HepG2 (cell line): ENCODE results near the gene GGCT. TPM values are rescaled to one million over a fixed set of nuclear protein-coding genes. Genes with fewer than 3 reads are reported as not detected.

ENCODE experiments used
- ATAC-seq: fragments of 200-7000 bp; cut with Tn5 transposase; 3 replicates; pipeline ENCODE4 v1.9.1; 2020; ENCODE audit warnings: mild to moderate bottlenecking, moderate library complexity
- BruUV-seq: library from RNA; stranded (reverse); fragments of 400-500 nt; replicated peaks from 2 replicates; lab custom pipeline; 2021; lab: Mats Ljungman, UMichigan
- CTCF ChIA-PET: fragments of 300-600 bp; formaldehyde crosslinking; extraction: SDS; loops from one replicate; lab custom pipeline; 2021; ENCODE audit warnings: low total read pairs, inconsistent platforms, low intra/inter-chr PET ratio; lab: Yijun Ruan, JAX
- POLR2A ChIA-PET: fragments of 350-600 bp; sonication (Branson Sonifier 250); formaldehyde crosslinking; loops from one replicate; lab custom pipeline; 2020; ENCODE audit warnings: antibody characterized with exemption, inconsistent platforms; lab: Yijun Ruan, JAX
- DNase-seq: peaks from one replicate; pipeline ENCODE4 v3.0.0-alpha.2; 2015; ENCODE audit warnings: low spot score
- FAIRE-seq: peaks from 3 replicates; lab custom pipeline; 2011; peaks lifted over from hg19 to GRCh38; lab: Jason Lieb, UNC
- H2AFZ ChIP-seq: one replicate; pipeline ENCODE4 v1.6.1; 2011; ENCODE audit warnings: low read length, inconsistent platforms
- H3K27ac ChIP-seq: fragments of 300-600 bp; 3 replicates; pipeline ENCODE4 v1.8.0; 2011; ENCODE audit warnings: mixed run types, mild to moderate bottlenecking, mixed read lengths, low read length, inconsistent platforms; ENCODE audit not compliant: insufficient read depth; ENCODE audit errors: extremely low read length
- H3K27me3 ChIP-seq, 2 experiments: fragments of 200-600 bp in 1 of 2; 2 replicates in 1 of 2; 3 replicates in 1 of 2; pipeline versions ENCODE4 v1.6.0 to v1.8.0; 2011; ENCODE audit warnings: low read length in 2 of 2, mild to moderate bottlenecking in 2 of 2, moderate library complexity in 2 of 2, inconsistent platforms in 1 of 2; ENCODE audit not compliant: insufficient read depth in 2 of 2, control insufficient read depth in 1 of 2
- H3K36me3 ChIP-seq, 2 experiments: fragments of 200-600 bp in 1 of 2; replicated peaks in 1 of 2; 2 replicates in 1 of 2; 3 replicates in 1 of 2; pipeline versions ENCODE4 v1.5.1 to v1.8.0; 2011; ENCODE audit warnings: low read length in 2 of 2, inconsistent platforms in 1 of 2; ENCODE audit not compliant: insufficient read depth in 2 of 2, control insufficient read depth in 1 of 2
- H3K4me1 ChIP-seq: 2 replicates; pipeline ENCODE4 v1.5.1; 2012; ENCODE audit warnings: low read length, inconsistent platforms; ENCODE audit not compliant: insufficient read depth
- H3K4me2 ChIP-seq: 2 replicates; pipeline ENCODE4 v1.6.0; 2011; ENCODE audit warnings: low read depth, low read length, inconsistent platforms
- H3K4me3 ChIP-seq, 3 experiments: fragments of 200-600 bp in 1 of 3; sonication (generic), shearing (Covaris generic) in 1 of 3; replicated peaks in 1 of 3; 2 replicates each; pipeline ENCODE4 v1.5.1; 2011 to 2016; ENCODE audit warnings: low read length in 3 of 3, inconsistent platforms in 2 of 3, low read depth in 2 of 3, mild to moderate bottlenecking in 2 of 3, control low read depth in 1 of 3, mixed read lengths in 1 of 3; ENCODE audit not compliant: insufficient read depth in 1 of 3
- H3K79me2 ChIP-seq: one replicate; pipeline ENCODE4 v1.6.1; 2011; ENCODE audit warnings: low read length, inconsistent platforms; ENCODE audit not compliant: insufficient read depth
- H3K9ac ChIP-seq: 2 replicates; pipeline ENCODE4 v1.6.0; 2011; ENCODE audit warnings: mild to moderate bottlenecking, low read depth, low read length, inconsistent platforms; ENCODE audit not compliant: insufficient read depth
- H3K9me3 ChIP-seq: 2 replicates; pipeline ENCODE4 v1.5.1; 2012; ENCODE audit warnings: mild to moderate bottlenecking, low read length
- H4K20me1 ChIP-seq: 2 replicates; pipeline ENCODE4 v1.6.0; 2011; ENCODE audit warnings: inconsistent platforms, mild to moderate bottlenecking, low read length, moderate library complexity; ENCODE audit not compliant: insufficient read depth
- ESRRA ChIP-seq: sonication (generic); formaldehyde crosslinking; IDR thresholded peaks from 2 replicates; pipeline ENCODE4 v1.5.1; 2020; ENCODE audit warnings: mild to moderate bottlenecking, low read depth, missing genetic modification reagents
- FOXA3 ChIP-seq: IDR thresholded peaks from 2 replicates; pipeline ENCODE4 v1.6.1; 2016; ENCODE audit warnings: missing genetic modification reagents, missing compliant biosample characterization
- FOXK1 ChIP-seq: sonication (generic); formaldehyde crosslinking; IDR thresholded peaks from 2 replicates; pipeline ENCODE4 v1.4.0; 2020; ENCODE audit warnings: low read depth, missing genetic modification reagents, borderline replicate concordance
- MAFG ChIP-seq: sonication (generic); formaldehyde crosslinking; IDR thresholded peaks from 2 replicates; pipeline ENCODE4 v1.5.1; 2020; ENCODE audit warnings: mild to moderate bottlenecking, missing genetic modification reagents
- MZF1 ChIP-seq: sonication (generic); formaldehyde crosslinking; IDR thresholded peaks from 2 replicates; pipeline ENCODE4 v1.8.1; 2023; ENCODE audit warnings: mild to moderate bottlenecking, missing genetic modification reagents, borderline replicate concordance
- PHF5A ChIP-seq: IDR thresholded peaks from one replicate; pipeline ENCODE4 v1.6.1; 2018; ENCODE audit warnings: low read depth, missing genetic modification reagents; ENCODE audit not compliant: unreplicated experiment
- XRCC5 ChIP-seq: fragments of 200-400 bp; formaldehyde crosslinking; optimal IDR thresholded peaks from 2 replicates; pipeline ENCODE3; 2017; ENCODE audit warnings: mild to moderate bottlenecking, low read length
- ZBTB1 ChIP-seq: sonication (generic); formaldehyde crosslinking; IDR thresholded peaks from 2 replicates; pipeline ENCODE4 v1.4.0; 2020; ENCODE audit warnings: missing genetic modification reagents, borderline replicate concordance
- ZKSCAN8 ChIP-seq: IDR thresholded peaks from 2 replicates; pipeline ENCODE4 v1.6.1; 2016; ENCODE audit warnings: borderline replicate concordance, missing genetic modification reagents, missing compliant biosample characterization
- ZNF160 ChIP-seq: sonication (generic); formaldehyde crosslinking; IDR thresholded peaks from 2 replicates; pipeline ENCODE4 v1.8.0; 2022; ENCODE audit warnings: mild to moderate bottlenecking, inconsistent platforms, missing genetic modification reagents
- ZSCAN30 ChIP-seq: sonication (generic); formaldehyde crosslinking; IDR thresholded peaks from 2 replicates; pipeline ENCODE4 v1.5.0; 2020; ENCODE audit warnings: mild to moderate bottlenecking, missing genetic modification reagents
- WGBS: methylation state at CpG from one replicate; pipeline ENCODE4 v1.1.6; 2017; ENCODE audit warnings: low lambda C conversion rate; 5-methylcytosine and 5-hydroxymethylcytosine counted together
- in situ Hi-C: cut with HindIII; loops from 2 replicates; pipeline ENCODE4 v1.10.0; 2017; ENCODE audit warnings: low pct_unique_long_range_greater_than_20kb; ENCODE audit not compliant: extremely low pct_ligation_motif_present
- intact Hi-C: fragments of 100-400 bp; cut with micrococcal nuclease; formaldehyde crosslinking; loops from one replicate; pipeline ENCODE4 v1.10.0; 2022; ENCODE audit not compliant: unreplicated experiment
- polyA plus RNA-seq, 8 experiments: library from polyadenylated mRNA; depleted of rRNA in 3 of 8; stranded (reverse) in 7 of 8; unstranded in 1 of 8; fragments of >200 nt; fragmentation: Illumina TruSeq in 4 of 8; extraction: Trizol in 4 of 8; gene quantifications; 2 replicates each; pipeline versions ENCODE4 v1.2.1 to v1.2.3, GENCODE V29; 2011 to 2016; ENCODE audit warnings: low read depth in 4 of 8, missing spikeins in 1 of 8, mixed read lengths in 1 of 8; ENCODE audit not compliant: insufficient read depth in 1 of 8
- total RNA-seq, 5 experiments: library from RNA; depleted of rRNA; stranded (reverse); fragments of >200 nt; fragmentation: Illumina TruSeq; extraction: Trizol; gene quantifications; 2 replicates each; pipeline ENCODE4 v1.2.3, GENCODE V29; 2016; ENCODE audit warnings: low read depth in 1 of 5
- TF ChIP-seq, protein P1 (sequence below): sonication (generic); formaldehyde crosslinking; IDR thresholded peaks from 2 replicates; pipeline ENCODE4 v1.5.1; 2020; ENCODE audit warnings: mild to moderate bottlenecking, moderate library complexity, missing genetic modification reagents
- TF ChIP-seq, protein P2 (sequence below): sonication (generic); formaldehyde crosslinking; conservative IDR thresholded peaks from 2 replicates; pipeline ENCODE4 v1.4.0; 2020; ENCODE audit warnings: missing genetic modification reagents
- TF ChIP-seq, protein P3 (sequence below): sonication (generic); formaldehyde crosslinking; IDR thresholded peaks from 2 replicates; pipeline ENCODE4 v1.8.0; 2022; ENCODE audit warnings: missing genetic modification reagents, low read depth, mild to moderate bottlenecking, borderline replicate concordance
- TF ChIP-seq, protein P4 (sequence below): sonication (generic); formaldehyde crosslinking; IDR thresholded peaks from 2 replicates; pipeline ENCODE4 v1.5.1; 2020; ENCODE audit warnings: missing genetic modification reagents, mild to moderate bottlenecking, borderline replicate concordance
- TF ChIP-seq, protein P5 (sequence below): IDR thresholded peaks from 2 replicates; pipeline ENCODE4 v1.6.1; 2012; ENCODE audit warnings: inconsistent platforms
- TF ChIP-seq, protein P6 (sequence below): sonication (generic); formaldehyde crosslinking; IDR thresholded peaks from 2 replicates; pipeline ENCODE4 v1.4.0; 2020; ENCODE audit warnings: low read depth, mild to moderate bottlenecking, missing genetic modification reagents

GGCT gene
- total and polyA plus RNA-seq, 2 of the 13 experiments (the other 11 are each of a cell fraction or from before 2014, with no cell fraction given), result 19.5 to 78.3 TPM

DNA sequence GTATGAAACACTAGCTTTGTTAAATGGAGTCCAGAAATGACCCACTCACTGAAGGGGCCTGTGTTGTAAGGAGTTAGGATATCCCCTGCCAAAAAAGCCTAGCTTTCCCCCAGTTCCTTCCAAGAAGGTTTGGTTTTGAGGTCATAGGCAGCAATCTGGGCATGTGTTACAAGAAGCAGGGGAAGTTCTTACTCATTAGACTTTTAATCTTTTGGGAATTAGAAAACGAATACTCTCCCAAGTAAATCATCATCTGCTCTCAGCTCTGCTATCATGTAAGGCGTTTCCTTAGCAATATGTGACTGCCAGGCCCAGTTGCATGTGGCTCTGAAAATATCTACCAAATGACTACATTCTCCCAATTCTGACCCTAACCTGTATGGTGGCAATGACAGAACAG, 29.7 kb downstream of the GGCT start:
- Histone ChIP-seq H2AFZ (no peak overlapping the region), H3K27ac (no peak overlapping the region), H3K9me3 (no peaks in the 10 kb centered on the region), H3K27me3 (peaks cover 1 to 3% of the 10 kb centered on the region in 2 experiments; a peak in 1 of 5 replicates), H3K9ac (no peak overlapping the region), H3K79me2 (no peaks in the 10 kb centered on the region), H3K4me2 (no peak overlapping the region), H3K4me3 (no peak overlapping the region), H3K36me3 (no peaks in the 10 kb centered on the region), H3K4me1 (peaks cover 42% of the 10 kb centered on the region), H4K20me1 (no peaks in the 10 kb centered on the region)
- in situ Hi-C loops (no loop called here), intact Hi-C loops (no loop called here)
- no peak for FAIRE-seq
- DNase-seq, result no peak
- no TSS peak for BruUV-seq
- POLR2A ChIA-PET, result no interaction called here
- no peak for ATAC-seq
- CTCF ChIA-PET, result no interaction called here
- TF ChIP-seq XRCC5, result no peak
- TF ChIP-seq FOXA3 (CRISPR knock-in tag), result no peak
- TF ChIP-seq PHF5A (CRISPR knock-in tag), result no peak
- TF ChIP-seq, protein P1, sequence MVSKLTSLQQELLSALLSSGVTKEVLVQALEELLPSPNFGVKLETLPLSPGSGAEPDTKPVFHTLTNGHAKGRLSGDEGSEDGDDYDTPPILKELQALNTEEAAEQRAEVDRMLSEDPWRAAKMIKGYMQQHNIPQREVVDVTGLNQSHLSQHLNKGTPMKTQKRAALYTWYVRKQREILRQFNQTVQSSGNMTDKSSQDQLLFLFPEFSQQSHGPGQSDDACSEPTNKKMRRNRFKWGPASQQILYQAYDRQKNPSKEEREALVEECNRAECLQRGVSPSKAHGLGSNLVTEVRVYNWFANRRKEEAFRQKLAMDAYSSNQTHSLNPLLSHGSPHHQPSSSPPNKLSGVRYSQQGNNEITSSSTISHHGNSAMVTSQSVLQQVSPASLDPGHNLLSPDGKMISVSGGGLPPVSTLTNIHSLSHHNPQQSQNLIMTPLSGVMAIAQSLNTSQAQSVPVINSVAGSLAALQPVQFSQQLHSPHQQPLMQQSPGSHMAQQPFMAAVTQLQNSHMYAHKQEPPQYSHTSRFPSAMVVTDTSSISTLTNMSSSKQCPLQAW, result no peak
- TF ChIP-seq, protein P2, sequence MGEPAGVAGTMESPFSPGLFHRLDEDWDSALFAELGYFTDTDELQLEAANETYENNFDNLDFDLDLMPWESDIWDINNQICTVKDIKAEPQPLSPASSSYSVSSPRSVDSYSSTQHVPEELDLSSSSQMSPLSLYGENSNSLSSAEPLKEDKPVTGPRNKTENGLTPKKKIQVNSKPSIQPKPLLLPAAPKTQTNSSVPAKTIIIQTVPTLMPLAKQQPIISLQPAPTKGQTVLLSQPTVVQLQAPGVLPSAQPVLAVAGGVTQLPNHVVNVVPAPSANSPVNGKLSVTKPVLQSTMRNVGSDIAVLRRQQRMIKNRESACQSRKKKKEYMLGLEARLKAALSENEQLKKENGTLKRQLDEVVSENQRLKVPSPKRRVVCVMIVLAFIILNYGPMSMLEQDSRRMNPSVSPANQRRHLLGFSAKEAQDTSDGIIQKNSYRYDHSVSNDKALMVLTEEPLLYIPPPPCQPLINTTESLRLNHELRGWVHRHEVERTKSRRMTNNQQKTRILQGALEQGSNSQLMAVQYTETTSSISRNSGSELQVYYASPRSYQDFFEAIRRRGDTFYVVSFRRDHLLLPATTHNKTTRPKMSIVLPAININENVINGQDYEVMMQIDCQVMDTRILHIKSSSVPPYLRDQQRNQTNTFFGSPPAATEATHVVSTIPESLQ (CRISPR knock-in tag), result no peak
- TF ChIP-seq, protein P3, sequence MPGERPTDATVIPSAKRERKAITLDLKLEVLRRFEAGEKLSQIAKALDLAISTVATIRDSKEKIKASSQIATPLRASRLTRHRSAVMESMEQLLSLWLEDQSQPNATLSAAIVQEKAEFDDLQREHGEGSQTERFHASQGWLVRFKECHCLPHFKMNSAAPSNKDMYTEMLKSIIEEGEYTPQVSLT, result no peak
- TF ChIP-seq MAFG (CRISPR knock-in tag), result no peak
- no peak for TF ChIP-seq FOXK1 (CRISPR knock-in tag)
- TF ChIP-seq, protein P4, sequence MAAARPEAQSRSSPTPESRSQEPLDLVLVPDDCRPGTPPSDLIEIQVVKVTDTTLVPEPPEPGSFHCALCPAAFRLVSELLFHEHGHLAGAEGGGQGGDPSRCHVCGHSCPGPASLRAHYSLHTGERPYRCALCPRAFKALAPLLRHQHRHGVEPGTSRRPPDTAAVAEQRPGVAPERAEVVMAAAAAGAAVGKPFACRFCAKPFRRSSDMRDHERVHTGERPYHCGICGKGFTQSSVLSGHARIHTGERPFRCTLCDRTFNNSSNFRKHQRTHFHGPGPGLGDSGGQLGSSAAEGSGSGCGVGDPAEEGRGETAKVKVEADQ (CRISPR knock-in tag), result no peak
- TF ChIP-seq ZNF160 (CRISPR knock-in tag), result no peak
- no peak for TF ChIP-seq ESRRA (CRISPR knock-in tag)
- TF ChIP-seq, protein P5, sequence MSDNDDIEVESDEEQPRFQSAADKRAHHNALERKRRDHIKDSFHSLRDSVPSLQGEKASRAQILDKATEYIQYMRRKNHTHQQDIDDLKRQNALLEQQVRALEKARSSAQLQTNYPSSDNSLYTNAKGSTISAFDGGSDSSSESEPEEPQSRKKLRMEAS, result no peak
- TF ChIP-seq, protein P6, sequence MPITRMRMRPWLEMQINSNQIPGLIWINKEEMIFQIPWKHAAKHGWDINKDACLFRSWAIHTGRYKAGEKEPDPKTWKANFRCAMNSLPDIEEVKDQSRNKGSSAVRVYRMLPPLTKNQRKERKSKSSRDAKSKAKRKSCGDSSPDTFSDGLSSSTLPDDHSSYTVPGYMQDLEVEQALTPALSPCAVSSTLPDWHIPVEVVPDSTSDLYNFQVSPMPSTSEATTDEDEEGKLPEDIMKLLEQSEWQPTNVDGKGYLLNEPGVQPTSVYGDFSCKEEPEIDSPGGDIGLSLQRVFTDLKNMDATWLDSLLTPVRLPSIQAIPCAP (CRISPR knock-in tag), result no peak
- no peak for TF ChIP-seq ZKSCAN8 (CRISPR knock-in tag)
- TF ChIP-seq ZSCAN30, result no peak
- TF ChIP-seq ZBTB1, result no peak
- TF ChIP-seq MZF1, result no peak
- WGBS, result 79% methylated on average over 2 of the region's 2 CpGs
